K562 (cell line): ENCODE measurements around the gene DENND1A. TPM values are rescaled to one million over a fixed set of nuclear protein-coding genes. Genes with fewer than 3 reads are reported as not detected.

Experiments
- ARID2 ChIP-seq: fragments of 450-650 bp; IDR thresholded peaks from 2 replicates; pipeline ENCODE4 v1.6.1; 2017; ENCODE audit warnings: antibody characterized with exemption, mild to moderate bottlenecking
- ATF1 ChIP-seq, 2 experiments: fragments of 450-650 bp in 1 of 2; IDR thresholded peaks; 2 replicates each; pipeline ENCODE4 v1.6.1; 2016; ENCODE audit warnings: missing compliant biosample characterization in 1 of 2, missing genetic modification characterization in 1 of 2
- ATF7 ChIP-seq: fragments of 450-650 bp; IDR thresholded peaks from 2 replicates; pipeline ENCODE4 v1.7.1; 2014; ENCODE audit warnings: mild to moderate bottlenecking, moderate library complexity
- CC2D1A ChIP-seq: fragments of 450-650 bp; IDR thresholded peaks from 2 replicates; pipeline ENCODE4 v1.6.1; 2017; ENCODE audit warnings: mild to moderate bottlenecking
- CREM ChIP-seq: IDR thresholded peaks from 2 replicates; pipeline ENCODE4 v1.6.1; 2014; ENCODE audit warnings: antibody characterized with exemption, low read depth
- CTCFL ChIP-seq: IDR thresholded peaks from 2 replicates; pipeline ENCODE4 v1.6.1; 2011; ENCODE audit warnings: borderline replicate concordance, low read depth, mild to moderate bottlenecking, moderate library complexity, low read length; ENCODE audit not compliant: insufficient read depth, poor library complexity, severe bottlenecking
- DACH1 ChIP-seq: fragments of 450-650 bp; IDR thresholded peaks from 2 replicates; pipeline ENCODE4 v1.6.1; 2018; ENCODE audit not compliant: partially characterized antibody
- EGR1 ChIP-seq: fragments of 450-650 bp; conservative IDR thresholded peaks from 2 replicates; pipeline ENCODE4 v1.6.1; 2017; ENCODE audit warnings: mild to moderate bottlenecking
- FOXM1 ChIP-seq, 2 experiments: fragments of 450-650 bp in 1 of 2; sonication (generic) in 1 of 2; formaldehyde crosslinking in 1 of 2; IDR thresholded peaks; 2 replicates each; pipeline versions ENCODE4 v1.6.1 to v1.9.0; 2017 to 2022; ENCODE audit warnings: low read depth in 2 of 2, mild to moderate bottlenecking in 2 of 2, missing genetic modification reagents in 1 of 2, moderate library complexity in 1 of 2
- HDGF ChIP-seq: fragments of 450-650 bp; IDR thresholded peaks from 2 replicates; pipeline ENCODE4 v1.6.1; 2016
- HMG20B ChIP-seq: fragments of 250-450 bp; sonication (Bioruptor Pico); IDR thresholded peaks from 2 replicates; pipeline ENCODE4 v1.5.0; 2021; ENCODE audit warnings: mild to moderate bottlenecking
- HNRNPLL ChIP-seq: fragments of 200-400 bp; formaldehyde crosslinking; IDR thresholded peaks from 2 replicates; pipeline ENCODE4 v1.6.1; 2017; ENCODE audit warnings: low read length, low read depth, mild to moderate bottlenecking; ENCODE audit not compliant: poor library complexity, severe bottlenecking
- JUND ChIP-seq, 2 experiments: IDR thresholded peaks; 2 replicates in 1 of 2; 3 replicates in 1 of 2; pipeline ENCODE4 v1.6.1; 2011; ENCODE audit warnings: borderline replicate concordance in 2 of 2, low read depth in 2 of 2, low read length in 2 of 2, improper control_type of control experiment in 1 of 2, missing biosample characterization in 1 of 2, missing genetic modification characterization in 1 of 2, missing genetic modification reagents in 1 of 2
- NFIX ChIP-seq: fragments of 250-450 bp; sonication (Bioruptor Pico); IDR thresholded peaks from 2 replicates; pipeline ENCODE4 v1.4.0; 2020; ENCODE audit warnings: low read depth, mild to moderate bottlenecking, moderate library complexity
- NR3C1 ChIP-seq: sonication (generic); formaldehyde crosslinking; IDR thresholded peaks from 2 replicates; pipeline ENCODE4 v1.8.1; 2022; ENCODE audit warnings: missing genetic modification reagents
- POLR2AphosphoS2 ChIP-seq: IDR thresholded peaks from 2 replicates; pipeline ENCODE4 v1.6.1; 2012; ENCODE audit warnings: low read length, improper control_type of control experiment
- POLR2B ChIP-seq: fragments of 450-650 bp; IDR thresholded peaks from 2 replicates; pipeline ENCODE4 v1.6.1; 2018; ENCODE audit warnings: low read depth; ENCODE audit not compliant: partially characterized antibody
- SETDB1 ChIP-seq: IDR thresholded peaks from one replicate; pipeline ENCODE4 v1.6.1; 2012; ENCODE audit warnings: low read length, control low read depth, inconsistent platforms
- SP2 ChIP-seq: IDR thresholded peaks from 2 replicates; pipeline ENCODE4 v1.6.1; 2011; ENCODE audit warnings: mild to moderate bottlenecking, low read depth, low read length, moderate library complexity; ENCODE audit not compliant: poor library complexity, severe bottlenecking; ENCODE audit errors: extremely low read depth
- STAG1 ChIP-seq: sonication (generic); formaldehyde crosslinking; IDR thresholded peaks from 2 replicates; pipeline ENCODE4 v1.5.0; 2020; ENCODE audit warnings: missing genetic modification reagents, borderline replicate concordance
- VEZF1 ChIP-seq: fragments of 200-800 bp; sonication (Bioruptor generic); IDR thresholded peaks from 2 replicates; pipeline ENCODE4 v1.6.1; 2017; ENCODE audit warnings: missing genetic modification characterization, missing compliant biosample characterization
- ZNF224 ChIP-seq: sonication (generic); formaldehyde crosslinking; IDR thresholded peaks from 2 replicates; pipeline ENCODE4 v1.8.0; 2022; ENCODE audit warnings: mild to moderate bottlenecking, missing genetic modification reagents
- ZNF263 ChIP-seq: sonication (generic); formaldehyde crosslinking; IDR thresholded peaks from 2 replicates; pipeline ENCODE4 v1.8.0; 2022; ENCODE audit warnings: mild to moderate bottlenecking, missing genetic modification reagents, borderline replicate concordance
- polyA plus RNA-seq, 8 experiments: library from polyadenylated mRNA; depleted of rRNA in 4 of 8; stranded (reverse) in 5 of 8; unstranded in 3 of 8; fragments of >200 nt; fragmentation: Nextera tagmentation in 2 of 8; fragmentation: Illumina TruSeq in 1 of 8; extraction: Ambion mirVana in 2 of 8; extraction: Trizol in 1 of 8; gene quantifications; 2 replicates each; pipeline versions ENCODE4 v1.2.1 to v1.2.3, GENCODE V29; 2011 to 2014; ENCODE audit warnings: inconsistent platforms in 1 of 8, missing spikeins in 1 of 8
- total RNA-seq, 7 experiments: library from RNA; depleted of rRNA in 6 of 7; stranded (reverse); fragments of >200 nt in 6 of 7; fragmentation: Illumina TruSeq in 2 of 7; extraction: Trizol in 2 of 7; gene quantifications; 2 replicates each; pipeline versions ENCODE4 v1.2.1 to v1.2.3, GENCODE V29; 2011 to 2021; ENCODE audit warnings: low replicate concordance in 1 of 7
- TF ChIP-seq, protein P1 (sequence below): sonication (generic); formaldehyde crosslinking; IDR thresholded peaks from 2 replicates; pipeline ENCODE4 v1.8.0; 2022; ENCODE audit warnings: mild to moderate bottlenecking, missing genetic modification reagents

The DENND1A gene
- total and polyA plus RNA-seq, 9 of the 15 experiments (the other 6 are each of a cell fraction or from before 2014, with no cell fraction given): 7.6 to 29.5 (median 15.7) TPM

DNA sequence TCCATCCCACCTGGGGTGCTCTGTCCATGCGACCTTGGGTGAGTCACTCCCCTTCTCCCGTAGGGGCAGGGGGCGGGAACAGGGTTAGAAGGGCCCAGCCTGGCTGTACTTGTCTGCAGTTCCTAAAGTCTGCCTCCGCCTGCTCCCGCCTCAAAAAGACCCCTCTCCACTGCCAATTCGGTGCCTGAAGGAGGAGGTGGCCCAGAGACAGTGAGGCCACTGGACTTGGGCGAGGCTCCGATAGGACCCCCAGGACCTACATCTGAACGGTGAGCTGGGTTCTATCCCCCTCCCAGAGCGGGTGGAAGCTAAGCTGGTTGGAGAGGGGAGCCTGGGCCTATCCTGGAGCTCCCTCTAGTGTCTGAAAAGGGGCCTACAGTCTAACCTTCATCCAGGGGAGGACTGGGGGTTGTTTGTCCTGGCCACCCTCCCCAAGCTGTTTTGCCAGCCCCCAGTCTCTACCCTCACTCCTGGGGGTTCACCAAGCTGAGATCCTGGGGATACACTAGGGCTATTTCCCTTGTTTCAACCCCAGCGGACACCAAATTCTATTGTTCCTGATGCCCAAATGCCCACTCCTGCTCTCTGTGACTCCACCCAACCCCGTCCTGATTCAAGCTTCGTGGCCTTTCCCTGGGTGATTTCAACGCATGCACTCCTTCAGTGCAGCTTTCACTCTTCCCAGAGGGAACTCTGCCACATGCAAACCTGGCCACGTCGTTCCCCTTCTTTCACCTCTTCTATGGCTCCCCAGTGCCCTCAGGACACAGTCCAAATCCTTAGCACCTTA is 580.0 kb downstream of the DENND1A start (continued):
- TF ChIP-seq, protein P1, sequence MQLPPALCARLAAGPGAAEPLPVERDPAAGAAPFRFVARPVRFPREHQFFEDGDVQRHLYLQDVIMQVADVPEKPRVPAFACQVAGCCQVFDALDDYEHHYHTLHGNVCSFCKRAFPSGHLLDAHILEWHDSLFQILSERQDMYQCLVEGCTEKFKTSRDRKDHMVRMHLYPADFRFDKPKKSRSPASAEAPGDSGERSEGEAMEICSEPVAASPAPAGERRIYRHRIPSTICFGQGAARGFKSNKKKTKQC (CRISPR knock-in tag): 0 out of 2 replicates have a peak, but pooled peaks have one; percentile 8
- TF ChIP-seq DACH1 (no peak), ZNF224 (CRISPR knock-in tag) (no peak), SETDB1 (no peak), CTCFL (no peak), CC2D1A (peak; percentile 92), JUND (IDR thresholded peaks at IDR 0.05; ENCODE audit: borderline replicate concordance, low read depth, low read length) (no peak), JUND (tag; IDR thresholded peaks at IDR 0.05; ENCODE audit: borderline replicate concordance, low read depth, low read length) (peak; percentile 24; the same call in 1 of the 3 replicates), ATF7 (peak; percentile 30; the same call in 1 of the 2 replicates), STAG1 (CRISPR knock-in tag) (peak; percentile 97), POLR2AphosphoS2 (no peak), NR3C1 (CRISPR knock-in tag) (no peak), POLR2B (no peak), NFIX (no peak), HDGF (0 out of 2 replicates have a peak, but pooled peaks have one; percentile 79), ARID2 (peak; percentile 95), SP2 (no peak), ZNF263 (CRISPR knock-in tag) (peak; percentile 54; the same call in 1 of the 2 replicates), VEZF1 (CRISPR knock-in tag) (peak; percentile 47; the same call in 1 of the 2 replicates), ATF1 (CRISPR knock-in tag; IDR thresholded peaks at IDR 0.05) (no peak), ATF1 (tag; IDR thresholded peaks at IDR 0.05) (0 out of 2 replicates have a peak, but pooled peaks have one; percentile 23), EGR1 (0 out of 2 replicates have a peak, but pooled peaks have one; percentile 3), HMG20B (CRISPR knock-in tag) (no peak), HNRNPLL (peak; percentile 36), CREM (0 out of 2 replicates have a peak, but pooled peaks have one; percentile 3), FOXM1 (IDR thresholded peaks at IDR 0.05; ENCODE audit: low read depth) (no peak), FOXM1 (CRISPR knock-in tag; IDR thresholded peaks at IDR 0.05; ENCODE audit: low read depth) (peak; percentile 55; the same call in 1 of the 2 replicates)
